Colonic mucosa (tissue), 4 donors: ENCODE results near the gene CALD1. TPM values are rescaled to one million over a fixed set of nuclear protein-coding genes. Genes with fewer than 3 reads are reported as not detected.

Experiments used
- DNase-seq: peaks from one replicate; pipeline ENCODE4 v3.0.0-alpha.2; 2020
- H3K27ac ChIP-seq: fragments of 200-600 bp; one replicate; pipeline ENCODE4 v1.8.0; 2021
- H3K27me3 ChIP-seq: fragments of 200-600 bp; one replicate; pipeline ENCODE4 v1.8.0; 2021
- H3K36me3 ChIP-seq: fragments of 200-600 bp; one replicate; pipeline ENCODE4 v1.8.0; 2021
- H3K4me1 ChIP-seq: fragments of 200-600 bp; one replicate; pipeline ENCODE4 v1.8.0; 2021; ENCODE audit warnings: mild to moderate bottlenecking
- H3K4me3 ChIP-seq: fragments of 200-600 bp; one replicate; pipeline ENCODE4 v1.8.0; 2021
- H3K9ac ChIP-seq, 2 donors: one replicate each; pipeline ENCODE4 v1.7.0; 2013; ENCODE audit warnings: control low read depth in 2 of 2, low read depth in 2 of 2, low read length in 2 of 2
- H3K9me3 ChIP-seq: fragments of 200-600 bp; one replicate; pipeline ENCODE4 v1.8.0; 2021
- intact Hi-C: fragments of 100-400 bp; cut with DNase I; formaldehyde crosslinking; loops from one replicate; pipeline ENCODE4 v1.14.1; 2022
- total RNA-seq, 2 donors: library from RNA; stranded (reverse); fragmentation: NEBNext Ultra II Directional in 1 of 2; extraction: Animal tissue kit (Norgen Biotek cat#: 25700) in 1 of 2; gene quantifications; one replicate each; pipeline ENCODE4 v1.2.1, GENCODE V29; 2021
- TF ChIP-seq, protein P1 (sequence below): fragments of 200-600 bp; IDR thresholded peaks from one replicate; pipeline ENCODE4 v1.8.0; 2022; ENCODE audit warnings: antibody characterized with exemption, mild to moderate bottlenecking
- donor health status: healthy.
- donor health status: DM: no; HTN: no; CAD: no.
- donor health status: DM: no; HTN: no; CAD: no.

Gene CALD1
- total RNA-seq, 2 donors from 2014 or later: 27.4 to 193 TPM

GRCh38 chr7:134851141-134851540 is 71.7 kb downstream of the CALD1 start:
- TF ChIP-seq, protein P1, sequence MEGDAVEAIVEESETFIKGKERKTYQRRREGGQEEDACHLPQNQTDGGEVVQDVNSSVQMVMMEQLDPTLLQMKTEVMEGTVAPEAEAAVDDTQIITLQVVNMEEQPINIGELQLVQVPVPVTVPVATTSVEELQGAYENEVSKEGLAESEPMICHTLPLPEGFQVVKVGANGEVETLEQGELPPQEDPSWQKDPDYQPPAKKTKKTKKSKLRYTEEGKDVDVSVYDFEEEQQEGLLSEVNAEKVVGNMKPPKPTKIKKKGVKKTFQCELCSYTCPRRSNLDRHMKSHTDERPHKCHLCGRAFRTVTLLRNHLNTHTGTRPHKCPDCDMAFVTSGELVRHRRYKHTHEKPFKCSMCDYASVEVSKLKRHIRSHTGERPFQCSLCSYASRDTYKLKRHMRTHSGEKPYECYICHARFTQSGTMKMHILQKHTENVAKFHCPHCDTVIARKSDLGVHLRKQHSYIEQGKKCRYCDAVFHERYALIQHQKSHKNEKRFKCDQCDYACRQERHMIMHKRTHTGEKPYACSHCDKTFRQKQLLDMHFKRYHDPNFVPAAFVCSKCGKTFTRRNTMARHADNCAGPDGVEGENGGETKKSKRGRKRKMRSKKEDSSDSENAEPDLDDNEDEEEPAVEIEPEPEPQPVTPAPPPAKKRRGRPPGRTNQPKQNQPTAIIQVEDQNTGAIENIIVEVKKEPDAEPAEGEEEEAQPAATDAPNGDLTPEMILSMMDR: no peak
- no peak for DNase-seq
- Histone ChIP-seq H3K4me1 (no peaks in the 10 kb centered on the region), H3K9ac (no peak overlapping the region), H3K4me3 (no peak overlapping the region), H3K27me3 (no peaks in the 10 kb centered on the region), H3K36me3 (no peaks in the 10 kb centered on the region), H3K9me3 (no peaks in the 10 kb centered on the region), H3K27ac (no peak overlapping the region)
- intact Hi-C loops: no loop called here

DNA sequence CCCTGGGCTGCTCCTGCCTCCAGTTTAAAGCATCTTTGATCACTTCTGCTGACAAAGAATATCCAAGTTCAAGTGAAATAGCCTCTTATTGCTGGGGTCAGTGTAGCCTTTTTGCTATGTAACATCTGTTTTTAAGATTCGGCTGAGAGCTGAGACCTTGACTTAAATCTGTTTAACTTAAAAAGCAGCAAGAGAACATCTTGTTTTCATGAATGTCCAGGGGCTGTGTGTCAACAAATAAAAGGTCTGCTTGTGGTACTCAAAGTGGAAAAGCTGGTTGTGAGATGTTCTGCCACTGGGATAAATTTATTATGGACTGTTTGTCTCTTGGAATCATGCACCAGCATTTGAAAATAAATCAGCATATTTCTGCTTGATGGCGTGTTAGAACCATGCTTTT is 73.2 kb downstream of the CALD1 start:
- DNase-seq: no peak
- Histone ChIP-seq H3K4me1 (no peaks in the 10 kb centered on the region), H3K36me3 (no peaks in the 10 kb centered on the region), H3K9me3 (no peaks in the 10 kb centered on the region), H3K27me3 (no peaks in the 10 kb centered on the region), H3K27ac (no peak overlapping the region), H3K9ac (no peak overlapping the region), H3K4me3 (no peak overlapping the region)
- intact Hi-C loops: no loop called here
- TF ChIP-seq, protein P1: no peak

GRCh38 chr7:134854816-134855215 is 75.4 kb downstream of the CALD1 start:
- intact Hi-C loops: no loop called here
- no peaks in the 10 kb centered on the region for H3K27me3 ChIP-seq
- H3K27ac ChIP-seq: no peak overlapping the region
- no peak for DNase-seq
- no peaks in the 10 kb centered on the region for H3K9me3 ChIP-seq
- H3K4me3 ChIP-seq: no peak overlapping the region
- no peaks in the 10 kb centered on the region for H3K36me3 ChIP-seq
- no peaks in the 10 kb centered on the region for H3K4me1 ChIP-seq
- H3K9ac ChIP-seq: no peak overlapping the region
- TF ChIP-seq, protein P1: no peak

DNA sequence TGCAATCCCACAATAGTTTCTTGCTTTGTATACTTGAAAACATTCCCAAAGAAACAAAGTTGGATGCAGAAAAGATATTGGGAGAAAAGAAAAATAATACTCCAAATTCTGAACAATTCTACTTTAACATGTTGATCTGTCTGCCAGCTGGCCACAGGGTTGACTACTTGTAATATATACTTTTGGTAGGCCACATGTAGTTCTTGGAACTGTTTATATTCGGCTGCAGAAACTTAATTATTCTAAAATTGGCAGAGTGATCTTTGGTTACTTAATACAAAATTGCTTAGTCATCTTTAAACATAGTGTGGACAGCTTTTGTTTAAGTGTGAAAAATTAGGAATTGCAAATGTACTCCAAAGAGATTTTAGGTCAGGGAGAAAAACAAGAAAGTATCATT is 76.0 kb downstream of the CALD1 start:
- Histone ChIP-seq H3K4me1 (no peaks in the 10 kb centered on the region), H3K27ac (peak overlapping the region; percentile 12)
- TF ChIP-seq, protein P1: no peak

DNA sequence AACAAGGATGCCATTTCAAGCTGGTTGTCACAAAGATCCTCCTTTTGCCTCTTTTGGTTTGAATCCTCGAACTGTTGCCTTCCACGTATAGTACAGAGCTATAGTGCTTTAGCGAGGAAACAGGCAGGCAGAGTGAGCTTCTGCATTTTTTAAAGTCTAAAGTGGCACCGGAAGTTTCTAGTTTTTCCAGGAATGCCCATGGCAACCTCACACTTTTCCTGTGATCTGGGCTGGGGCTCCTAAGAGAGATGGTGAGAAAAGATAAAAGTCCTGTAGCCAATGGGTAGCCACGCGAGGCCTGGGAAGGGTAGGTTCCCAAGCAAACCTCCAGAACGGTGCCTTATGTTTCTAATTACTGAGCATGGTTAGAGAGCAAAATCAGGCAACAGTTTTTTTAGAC is 76.7 kb downstream of the CALD1 start:
- intact Hi-C loops: no loop called here
- Histone ChIP-seq H3K27ac (peak overlapping the region; percentile 12), H3K9ac (no peak overlapping the region), H3K27me3 (no peaks in the 10 kb centered on the region), H3K36me3 (no peaks in the 10 kb centered on the region), H3K4me1 (no peaks in the 10 kb centered on the region), H3K4me3 (no peak overlapping the region), H3K9me3 (no peaks in the 10 kb centered on the region)
- TF ChIP-seq, protein P1: no peak
- no peak for DNase-seq

More for the DNA sequence above, 76.0 kb downstream of the CALD1 start:
- intact Hi-C loops: no loop called here
- H3K36me3 ChIP-seq: no peaks in the 10 kb centered on the region
- H3K27me3 ChIP-seq: no peaks in the 10 kb centered on the region
- DNase-seq: no peak
- no peak overlapping the region for H3K4me3 ChIP-seq
- no peaks in the 10 kb centered on the region for H3K9me3 ChIP-seq
- no peak overlapping the region for H3K9ac ChIP-seq

DNA sequence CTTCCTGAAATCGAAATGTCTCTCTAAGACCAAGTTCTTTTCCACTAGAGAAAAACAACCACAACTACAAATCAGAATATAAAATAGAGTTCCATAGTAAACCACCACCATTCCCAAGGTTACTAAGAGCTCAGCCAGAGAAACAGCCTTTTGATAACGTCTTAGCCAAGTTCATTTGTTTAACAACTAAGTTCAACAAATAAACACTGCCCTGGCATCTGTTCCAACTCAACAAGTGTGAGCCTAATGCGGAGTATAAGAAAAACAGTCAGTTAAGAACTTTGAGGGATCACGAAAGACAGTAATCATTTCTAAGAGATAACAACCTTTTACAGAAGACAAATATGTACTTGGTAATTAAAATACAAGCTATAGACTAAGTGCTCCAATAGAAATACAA is 77.3 kb downstream of the CALD1 start:
- no peak for DNase-seq
- H3K36me3 ChIP-seq: no peaks in the 10 kb centered on the region
- H3K27me3 ChIP-seq: no peaks in the 10 kb centered on the region
- H3K4me1 ChIP-seq: no peaks in the 10 kb centered on the region
- H3K9ac ChIP-seq: no peak overlapping the region
- H3K27ac ChIP-seq: no peak overlapping the region
- TF ChIP-seq, protein P1: no peak
- intact Hi-C loops: no loop called here
- H3K4me3 ChIP-seq: no peak overlapping the region
- H3K9me3 ChIP-seq: no peaks in the 10 kb centered on the region
